HG02884 (cell line): ENCODE measurements around the gene TMEM184B.
"Not testable (repeated sequence)": the region's sequence is repeated elsewhere in the genome, so short reads cannot be mapped to it uniquely, and the experiment has no call there.

Source experiments
- ATAC-seq: cut with Tn5 transposase; IDR thresholded peaks from one replicate; pipeline ENCODE4 v1.9.1; 2021; ENCODE audit warnings: mild to moderate bottlenecking, moderate library complexity; ENCODE audit not compliant: unreplicated experiment

Gene TMEM184B

DNA sequence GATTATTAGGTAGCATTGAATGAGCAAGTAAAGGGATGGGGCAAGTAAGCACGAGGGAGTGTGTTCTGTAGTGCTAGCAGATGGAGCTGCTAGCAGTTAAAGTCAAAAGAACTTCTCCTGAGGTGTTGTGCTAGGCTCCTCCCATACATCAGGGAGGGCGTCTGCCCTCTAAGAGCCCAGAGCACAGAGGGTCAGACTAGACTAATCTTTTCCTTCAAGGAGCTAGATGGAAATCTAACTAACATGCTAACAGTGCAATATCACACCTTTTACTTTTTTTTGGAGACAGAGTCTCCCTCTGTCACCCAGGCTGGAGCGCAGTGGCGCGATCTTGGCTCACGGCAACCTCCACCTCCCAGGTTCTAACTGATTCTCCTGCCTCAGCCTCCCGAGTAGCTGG is 88.0 kb downstream of the TMEM184B start:
- ATAC-seq: no peak

DNA sequence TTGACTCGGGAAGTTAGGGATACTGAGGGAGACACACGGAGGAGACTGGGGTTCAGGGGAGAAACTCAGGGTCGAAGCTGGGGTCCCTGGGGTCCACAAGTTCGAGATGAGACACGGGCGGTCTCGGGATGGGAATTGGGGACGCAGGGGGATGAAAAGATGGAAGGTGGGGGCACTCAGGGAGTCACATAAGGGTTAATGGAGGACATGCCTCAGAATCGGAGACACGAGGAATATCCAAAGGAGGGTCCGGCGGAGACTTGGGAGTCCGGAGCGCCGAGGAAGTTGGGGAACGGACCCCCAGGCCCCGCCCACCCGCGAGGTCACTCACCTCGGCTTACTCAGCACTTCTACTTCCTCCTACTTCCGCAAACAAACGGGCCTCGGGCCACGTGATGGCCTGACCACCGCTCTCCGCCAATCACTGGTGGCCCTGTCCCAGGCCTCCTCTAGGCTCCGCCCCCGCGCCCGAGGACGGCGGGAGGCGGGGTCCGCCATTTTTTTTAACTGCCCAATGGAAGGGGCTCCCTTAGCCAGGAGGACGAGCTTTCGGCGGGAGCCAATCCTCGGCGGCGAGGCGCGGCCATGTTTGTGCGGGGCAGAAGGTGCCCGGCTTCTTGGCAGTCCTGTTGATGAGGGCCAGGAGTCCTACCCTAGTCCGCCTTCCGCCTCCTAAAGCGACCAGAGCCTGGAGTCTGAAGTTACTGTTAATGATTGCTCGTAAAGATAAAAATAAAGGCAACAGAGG is 91.2 kb downstream of the TMEM184B start, which contains the start of gene PLA2G6:
PLA2G6 (minus strand) TSS at position 378 of the 748 bp plus-strand sequence. CDS start 12,404 bp downstream, outside the sequence.
- ATAC-seq: peak; percentile 84

DNA sequence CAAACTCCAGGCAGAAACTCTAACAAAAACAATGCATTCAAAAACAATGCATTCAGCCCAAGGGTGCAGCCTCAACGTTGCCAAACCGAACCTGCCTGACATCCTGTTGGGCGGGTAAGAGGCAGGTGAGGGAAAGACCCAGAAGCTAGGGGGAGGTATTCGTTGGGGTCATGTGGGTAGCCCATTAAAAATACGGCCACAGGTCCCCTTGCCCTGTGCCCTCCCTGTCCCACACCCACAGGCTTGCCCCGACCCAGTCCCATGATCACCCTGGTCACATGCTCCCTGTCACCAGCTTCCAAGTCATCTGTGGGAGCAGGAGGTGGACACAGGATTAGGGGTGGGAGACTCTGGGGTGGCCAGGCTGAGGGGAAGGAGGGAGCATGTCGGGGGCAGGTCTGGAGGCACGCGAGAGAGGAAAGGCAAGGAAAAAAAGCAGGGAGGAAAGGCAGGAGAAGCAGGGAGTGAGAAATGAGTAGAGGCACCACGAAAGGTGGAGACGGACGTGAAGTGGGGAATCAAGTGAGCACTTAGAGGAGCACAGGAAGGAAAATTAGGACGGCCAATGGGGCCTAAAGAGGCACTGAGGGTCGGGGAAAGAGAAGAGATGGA is 91.9 kb downstream of the TMEM184B start:
- ATAC-seq: no peak

GRCh38 chr22:38178605-38178937 is 94.2 kb downstream of the TMEM184B start:
- ATAC-seq: not testable (repeated sequence)

DNA sequence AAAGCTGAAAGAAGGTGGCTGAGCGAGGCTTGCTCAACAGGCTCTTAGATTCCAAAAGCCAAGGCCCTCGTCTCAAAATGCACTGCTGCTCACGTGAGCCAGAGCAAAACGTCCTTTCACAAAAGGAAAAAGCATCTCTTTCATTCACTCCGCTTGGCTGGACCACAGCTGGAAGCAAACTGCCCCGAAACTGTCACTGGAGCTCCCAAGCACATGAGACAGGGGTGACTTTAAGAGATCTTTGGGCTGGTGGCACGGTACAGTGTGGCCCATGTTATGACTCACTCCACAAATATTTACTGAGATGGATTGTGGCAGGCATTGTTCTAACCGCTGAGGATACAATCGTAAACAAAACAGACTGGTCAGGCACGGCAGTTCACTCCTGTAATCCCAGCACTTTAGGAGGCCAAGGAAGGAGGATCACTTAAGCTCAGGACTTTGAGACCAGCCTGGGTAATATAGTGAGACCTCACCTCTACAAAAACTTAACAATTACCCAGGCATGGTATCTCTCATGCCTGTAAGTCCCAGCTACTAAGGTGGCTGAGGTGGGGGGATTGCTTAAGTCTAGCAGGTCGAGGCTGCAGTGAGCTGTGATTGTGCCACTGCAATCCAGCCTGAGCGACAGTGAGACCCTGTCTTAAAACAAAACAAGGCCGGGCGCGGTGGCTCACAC is 94.7 kb downstream of the TMEM184B start:
- no peak for ATAC-seq

GRCh38 chr22:38177571-38177925 is 95.3 kb downstream of the TMEM184B start:
- not testable (repeated sequence) for ATAC-seq

- ATAC-seq: no peak
Observed at GRCh38 chr22:38177044-38177443, 95.8 kb downstream of the TMEM184B start.

DNA sequence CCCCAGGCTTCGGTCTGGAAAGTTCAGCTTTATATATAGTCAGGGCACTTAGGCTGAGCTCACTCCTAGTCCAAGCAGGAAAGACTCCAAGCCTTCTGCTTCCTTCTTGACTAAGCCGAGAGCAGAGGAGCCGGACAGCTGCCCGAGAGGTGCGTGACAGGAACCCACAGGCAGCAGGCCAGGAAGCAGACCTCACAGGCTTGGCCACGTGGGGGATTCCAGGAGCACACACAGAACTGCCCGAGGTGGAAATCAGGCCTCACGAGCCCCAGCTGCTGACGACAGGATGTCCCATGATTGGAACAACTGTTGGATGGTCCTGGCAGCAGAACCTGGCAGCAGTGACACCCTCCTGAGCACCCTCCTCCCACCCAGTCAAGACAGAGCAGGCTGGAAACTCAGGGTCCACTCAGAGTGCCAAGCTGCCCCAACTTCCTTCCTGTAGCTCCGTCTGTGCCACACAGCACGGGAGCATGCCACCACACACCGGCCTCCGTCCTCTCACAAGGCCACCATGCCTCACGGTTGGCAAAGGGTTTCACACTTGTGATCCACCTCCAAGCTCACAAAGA is 96.6 kb downstream of the TMEM184B start:
- no peak for ATAC-seq

DNA sequence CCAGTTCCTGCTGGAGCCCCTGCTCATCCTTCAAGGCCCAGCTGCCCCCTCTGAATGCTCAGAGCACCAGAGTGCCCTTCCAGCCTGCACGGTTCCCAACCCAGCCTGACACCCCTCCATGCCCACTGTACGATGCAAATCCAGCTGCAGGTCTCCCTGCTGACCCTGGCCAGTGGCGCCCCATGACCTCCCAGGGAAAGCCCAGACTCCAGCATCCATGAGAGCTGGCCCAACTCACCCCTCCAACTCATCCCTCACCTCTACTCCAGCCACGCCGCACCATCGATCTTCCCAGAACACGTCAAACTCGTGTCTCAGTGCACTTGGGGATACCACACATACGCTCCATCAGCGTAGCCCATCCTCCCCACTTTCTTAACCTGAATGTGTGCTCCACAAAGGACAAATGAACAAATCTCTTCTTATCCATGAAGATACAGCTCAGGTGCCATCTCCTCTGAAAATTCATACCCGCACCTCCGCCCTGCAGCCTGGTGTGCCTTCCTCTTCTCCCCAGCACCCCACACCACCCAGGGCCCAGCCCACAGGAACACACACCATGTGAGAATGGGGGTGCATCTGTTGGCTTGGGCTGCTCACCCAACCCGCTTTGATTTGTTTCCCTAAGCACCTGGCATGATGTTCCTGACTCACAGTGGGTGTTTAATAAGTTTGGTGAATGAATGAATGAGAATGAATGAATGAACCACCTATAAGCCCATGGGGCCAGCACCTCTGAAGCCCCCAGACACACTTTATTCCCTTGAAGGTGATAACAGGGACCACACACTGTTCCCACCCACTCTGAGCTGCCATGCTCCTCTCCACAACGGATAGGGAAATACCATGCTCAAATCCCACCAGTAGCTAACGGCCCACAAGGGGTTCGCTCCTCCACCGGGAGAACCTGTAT is 97.3 kb downstream of the TMEM184B start:
- ATAC-seq: no peak

DNA sequence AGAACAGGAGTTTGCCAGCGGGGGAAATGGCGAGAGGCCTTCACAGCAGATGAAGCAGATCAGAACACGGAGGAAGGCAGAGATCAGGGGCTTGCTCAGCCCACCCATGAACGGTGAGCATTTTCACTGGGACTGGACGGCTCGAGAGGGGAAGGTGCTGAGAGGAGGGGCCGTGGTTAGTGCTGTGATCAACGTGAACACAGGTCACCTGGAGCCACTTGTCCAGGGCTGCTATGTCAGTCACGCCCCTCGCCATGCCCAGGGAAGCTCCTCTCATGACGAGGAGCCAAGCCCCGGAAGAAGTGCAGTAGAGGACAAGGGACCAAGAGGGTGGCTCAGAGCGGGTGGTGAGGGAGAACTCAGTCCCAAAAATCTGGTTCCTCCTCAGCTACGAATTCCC is 98.2 kb downstream of the TMEM184B start:
- no peak for ATAC-seq

DNA sequence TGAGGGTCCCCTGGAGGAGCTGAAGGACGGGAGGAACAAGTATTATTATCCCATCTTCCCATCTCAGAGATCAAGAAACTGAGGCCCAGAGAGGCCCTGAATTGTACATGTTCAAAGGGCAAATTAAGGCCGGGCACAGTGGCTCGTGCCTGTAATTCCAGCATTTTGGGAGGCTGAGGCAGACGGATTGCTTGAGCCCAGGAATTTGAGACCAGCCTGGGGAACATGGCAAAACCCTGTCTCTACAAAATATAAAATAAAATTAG is 99.2 kb downstream of the TMEM184B start:
- ATAC-seq: no peak

DNA sequence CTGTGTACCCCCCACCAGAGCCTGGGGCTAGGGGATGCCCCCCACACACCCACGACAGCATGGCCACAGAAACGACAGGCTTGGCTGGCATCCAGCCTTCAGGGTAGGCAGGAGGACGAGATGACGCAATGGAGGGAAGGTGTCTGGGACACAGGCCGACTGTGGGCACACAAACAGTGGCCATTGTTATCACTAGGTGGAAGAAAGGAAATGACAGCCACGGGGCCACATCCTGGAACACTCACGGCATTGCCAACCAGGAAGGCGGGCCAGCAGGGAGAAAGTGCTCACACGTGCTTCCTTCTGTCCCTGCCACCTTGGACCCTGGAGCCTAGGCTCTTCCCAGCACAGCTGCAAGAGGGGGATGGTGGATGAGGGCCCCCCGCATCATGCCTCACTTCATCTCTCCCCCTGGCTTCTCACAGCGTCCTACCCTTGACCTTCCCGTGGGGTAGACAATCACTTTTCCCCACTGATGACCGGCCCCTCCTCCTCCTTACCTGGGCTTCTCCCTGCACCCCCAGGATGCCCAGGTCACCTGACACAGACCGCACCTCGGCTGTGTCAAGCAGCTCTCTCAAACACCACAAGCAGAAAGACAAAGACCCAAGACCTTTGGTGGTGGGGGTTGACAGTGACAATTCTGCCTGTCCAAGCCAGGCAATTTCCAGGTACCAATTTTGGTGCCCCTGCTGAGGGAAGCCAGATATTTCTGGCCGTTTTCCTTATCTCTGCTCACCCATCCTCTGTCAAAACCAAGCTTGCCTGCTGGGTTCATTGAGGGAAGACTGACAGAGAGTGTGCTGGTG is 99.8 kb downstream of the TMEM184B start:
- no peak for ATAC-seq

GRCh38 chr22:38171927-38172831 is 100.6 kb downstream of the TMEM184B start:
- ATAC-seq: no peak

GRCh38 chr22:38170469-38170868 is 102.3 kb downstream of the TMEM184B start:
- ATAC-seq: no peak
